HCT116 (cell line): ENCODE measurements around the gene OR11G2. TPM values are rescaled to one million over a fixed set of nuclear protein-coding genes. Genes with fewer than 3 reads are reported as not detected.

Experiments used
- ATAC-seq: fragments of 200-7000 bp; cut with Tn5 transposase; 2 replicates; pipeline ENCODE4 v1.9.1; 2020; ENCODE audit warnings: mild to moderate bottlenecking, moderate library complexity
- BruUV-seq: library from RNA; stranded (reverse); fragments of 400-500 nt; replicated peaks from 2 replicates; lab custom pipeline; 2021; lab: Mats Ljungman, UMichigan
- CTCF ChIA-PET: fragments of 300-600 bp; sonication (Branson Sonifier 250); formaldehyde crosslinking; loops from one replicate; lab custom pipeline; 2021; ENCODE audit warnings: antibody characterized with exemption; lab: Charles Lee
- POLR2A ChIA-PET: fragments of 300-600, 350-600 bp; sonication (Branson Sonifier 250); formaldehyde crosslinking; loops from one replicate; lab custom pipeline; 2021; ENCODE audit warnings: antibody characterized with exemption; lab: Charles Lee
- RAD21 ChIA-PET, 2 experiments: fragments of 300-600 bp; sonication (Branson Sonifier 250); formaldehyde crosslinking; loops; one replicate each; lab custom pipeline; 2023; ENCODE audit warnings: low total read pairs in 2 of 2; ENCODE audit not compliant: uncharacterized antibody in 2 of 2, unreplicated experiment in 2 of 2, low non-redundant PET in 1 of 2; lab: Charles Lee
- DNase-seq: peaks from one replicate; pipeline ENCODE4 v3.0.0-alpha.2; 2010; ENCODE audit warnings: low read depth, low spot score
- H2AFZ ChIP-seq: fragments of 200-600 bp; shearing (Covaris generic), sonication (generic); 2 replicates; pipeline ENCODE4 v1.6.1; 2017; ENCODE audit warnings: low read depth, mixed run types, mixed read lengths, antibody characterized with exemption, low read length; ENCODE audit not compliant: poor library complexity, severe bottlenecking
- H3K27ac ChIP-seq: 2 replicates; pipeline ENCODE4 v1.5.1; 2012; ENCODE audit warnings: low read depth, low read length
- H3K27me3 ChIP-seq: fragments of 200-600 bp; sonication (generic); 2 replicates; pipeline ENCODE4 v1.6.1; 2016; ENCODE audit warnings: mixed run types, low read length, mixed read lengths; ENCODE audit not compliant: insufficient read depth
- H3K36me3 ChIP-seq, 2 experiments: fragments of 200-500 bp in 1 of 2; fragments of 200-600 bp in 1 of 2; sonication (Bioruptor generic) in 1 of 2; sonication (generic) in 1 of 2; 2 replicates each; pipeline versions ENCODE4 v1.5.1 to v1.6.1; 2014 to 2016; ENCODE audit warnings: low read length in 2 of 2, inconsistent platforms in 1 of 2, mixed read lengths in 1 of 2, mixed run types in 1 of 2; ENCODE audit not compliant: insufficient read depth in 2 of 2, control insufficient read depth in 1 of 2
- H3K4me1 ChIP-seq, 2 experiments: fragments of 200-600 bp in 1 of 2; sonication (generic) in 1 of 2; 2 replicates each; pipeline versions ENCODE4 v1.5.1 to v1.6.1; 2012 to 2017; ENCODE audit warnings: low read length in 2 of 2, inconsistent platforms in 1 of 2, mild to moderate bottlenecking in 1 of 2, mixed read lengths in 1 of 2, mixed run types in 1 of 2, moderate library complexity in 1 of 2; ENCODE audit not compliant: insufficient read depth in 2 of 2, control insufficient read depth in 1 of 2
- H3K4me2 ChIP-seq: fragments of 200-600 bp; sonication (generic); 2 replicates; pipeline ENCODE4 v1.6.1; 2017; ENCODE audit warnings: mixed run types, low read length, mixed read lengths
- H3K4me3 ChIP-seq, 2 experiments: fragments of 200-600 bp in 1 of 2; sonication (generic) in 1 of 2; replicated peaks in 1 of 2; 2 replicates each; pipeline ENCODE4 v1.5.1; 2011 to 2016; ENCODE audit warnings: low read length in 2 of 2, control low read depth in 1 of 2, low read depth in 1 of 2, mild to moderate bottlenecking in 1 of 2, mixed read lengths in 1 of 2, mixed run types in 1 of 2
- H3K79me2 ChIP-seq: fragments of 200-600 bp; sonication (generic); 2 replicates; pipeline ENCODE4 v1.6.1; 2017; ENCODE audit warnings: mild to moderate bottlenecking, mixed run types, low read length, moderate library complexity, mixed read lengths; ENCODE audit not compliant: insufficient read depth
- H3K9ac ChIP-seq: fragments of 200-600 bp; sonication (generic); 2 replicates; pipeline ENCODE4 v1.6.1; 2016; ENCODE audit warnings: low read length, mixed read lengths
- H3K9me2 ChIP-seq: fragments of 200-600 bp; sonication (generic), shearing (Covaris generic); 2 replicates; pipeline ENCODE4 v1.6.1; 2017; ENCODE audit warnings: mixed run types, mild to moderate bottlenecking, moderate library complexity; ENCODE audit not compliant: insufficient read depth
- H3K9me3 ChIP-seq, 2 experiments: fragments of 200-500 bp in 1 of 2; fragments of 200-600 bp in 1 of 2; sonication (Bioruptor generic) in 1 of 2; sonication (generic) in 1 of 2; 2 replicates each; pipeline ENCODE4 v1.6.1; 2014 to 2017; ENCODE audit warnings: low read length in 2 of 2, mixed read lengths in 2 of 2, inconsistent platforms in 1 of 2, low read depth in 1 of 2, mild to moderate bottlenecking in 1 of 2, mixed run types in 1 of 2, moderate library complexity in 1 of 2; ENCODE audit not compliant: control insufficient read depth in 1 of 2, insufficient read depth in 1 of 2
- H4K20me1 ChIP-seq: fragments of 200-600 bp; sonication (generic), shearing (Covaris generic); 2 replicates; pipeline ENCODE4 v1.6.1; 2017; ENCODE audit warnings: mixed run types, mild to moderate bottlenecking, moderate library complexity; ENCODE audit not compliant: insufficient read depth
- CBX3 ChIP-seq: IDR thresholded peaks from 2 replicates; pipeline ENCODE4 v1.6.1; 2012; ENCODE audit warnings: low read depth
- CEBPB ChIP-seq: IDR thresholded peaks from 2 replicates; pipeline ENCODE4 v1.6.1; 2012; ENCODE audit warnings: low read depth
- CTCF ChIP-seq, 3 experiments: fragments of 200-600 bp in 1 of 3; sonication (generic) in 1 of 3; IDR thresholded peaks in 2 of 3; conservative IDR thresholded peaks in 1 of 3; 2 replicates each; pipeline ENCODE4 v1.5.1; 2012 to 2017; ENCODE audit warnings: low read depth in 2 of 3, low read length in 2 of 3, antibody characterized with exemption in 1 of 3, borderline replicate concordance in 1 of 3, control low read depth in 1 of 3, mild to moderate bottlenecking in 1 of 3, mixed read lengths in 1 of 3, mixed run types in 1 of 3, moderate library complexity in 1 of 3; ENCODE audit not compliant: insufficient read depth in 1 of 3
- EGR1 ChIP-seq: IDR thresholded peaks from 2 replicates; pipeline ENCODE4 v1.6.1; 2012; ENCODE audit warnings: low read depth
- EZH2 ChIP-seq: fragments of 200-600 bp; sonication (generic); IDR thresholded peaks from 2 replicates; pipeline ENCODE4 v1.6.1; 2017; ENCODE audit warnings: antibody characterized with exemption, mixed run types
- EZH2phosphoT487 ChIP-seq: fragments of 200-600 bp; IDR thresholded peaks from 2 replicates; pipeline ENCODE4 v1.6.1; 2018; ENCODE audit warnings: antibody characterized with exemption, borderline replicate concordance
- JUND ChIP-seq: IDR thresholded peaks from 2 replicates; pipeline ENCODE4 v1.6.1; 2012
- POLR2A ChIP-seq: IDR thresholded peaks from 2 replicates; pipeline ENCODE4 v1.7.0; 2011; ENCODE audit warnings: borderline replicate concordance; ENCODE audit not compliant: insufficient read depth, insufficient read length; ENCODE audit errors: extremely low read depth
- RAD21 ChIP-seq: IDR thresholded peaks from 2 replicates; pipeline ENCODE4 v1.6.1; 2012; ENCODE audit warnings: low read depth, mild to moderate bottlenecking
- SIN3A ChIP-seq: IDR thresholded peaks from 2 replicates; pipeline ENCODE4 v1.6.1; 2012; ENCODE audit warnings: low read depth
- SP1 ChIP-seq: IDR thresholded peaks from 2 replicates; pipeline ENCODE4 v1.6.1; 2012; ENCODE audit warnings: low read depth
- SRF ChIP-seq: IDR thresholded peaks from 2 replicates; pipeline ENCODE4 v1.6.1; 2012; ENCODE audit warnings: low read depth
- TCF7L2 ChIP-seq: IDR thresholded peaks from 2 replicates; pipeline ENCODE4 v1.7.0; 2011; ENCODE audit warnings: borderline replicate concordance, inconsistent platforms; ENCODE audit not compliant: insufficient read depth, insufficient read length; ENCODE audit errors: extremely low read depth
- YY1 ChIP-seq: IDR thresholded peaks from 2 replicates; pipeline ENCODE4 v1.6.1; 2011; ENCODE audit warnings: low read length, low read depth, moderate library complexity, mild to moderate bottlenecking; ENCODE audit not compliant: insufficient replicate concordance; ENCODE audit errors: extremely low read depth
- ZBTB33 ChIP-seq: IDR thresholded peaks from 2 replicates; pipeline ENCODE4 v1.6.1; 2011; ENCODE audit warnings: mild to moderate bottlenecking, low read length, moderate library complexity; ENCODE audit not compliant: insufficient replicate concordance; ENCODE audit errors: extremely low read depth
- ZFX ChIP-seq: fragments of 450-650 bp; IDR thresholded peaks from 2 replicates; pipeline ENCODE4 v1.6.1; 2017
- ZNF274 ChIP-seq: fragments of 200-500 bp; sonication (Bioruptor generic); IDR thresholded peaks from 2 replicates; pipeline ENCODE4 v1.6.1; 2014; ENCODE audit warnings: mild to moderate bottlenecking, low read depth, low read length, inconsistent platforms
- intact Hi-C: fragments of 100-400 bp; cut with micrococcal nuclease; formaldehyde crosslinking; loops from 2 replicates; pipeline ENCODE4 v1.10.0; 2022
- total RNA-seq: library from RNA; stranded (reverse); gene quantifications from one replicate; pipeline ENCODE4 v1.2.1, GENCODE V29; 2021; ENCODE audit not compliant: unreplicated experiment

The OR11G2 gene
- total RNA-seq, 1 experiment from 2014 or later: not detected

DNA sequence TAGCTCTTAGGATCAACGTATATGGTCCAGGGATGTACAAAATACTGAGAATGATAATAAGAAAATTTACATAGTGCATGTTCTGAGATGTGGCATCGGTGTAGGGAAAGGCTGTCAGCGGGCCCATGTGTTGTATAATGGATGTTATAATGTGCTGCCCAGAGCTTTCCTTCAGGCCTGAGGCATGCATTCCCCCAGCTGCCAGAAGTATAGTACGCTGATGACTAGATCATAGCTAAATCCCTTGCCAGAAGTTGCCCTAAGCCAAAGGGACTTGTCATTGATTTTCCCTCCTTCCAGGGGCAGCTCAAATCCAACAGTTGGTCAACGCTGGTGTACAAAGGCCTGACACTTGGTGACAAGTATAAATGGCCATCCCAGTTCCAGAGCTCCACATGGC lies 6.5 kb upstream of the OR11G2 start:
- TF ChIP-seq EZH2 (no peak), ZNF274 (no peak), RAD21 (no peak), YY1 (no peak), JUND (no peak), SIN3A (no peak), CTCF (IDR thresholded peaks at IDR 0.05 in 2 of 3, conservative IDR thresholded peaks at IDR 0.05 in 1 of 3; ENCODE audit: borderline replicate concordance in 1 of 3, insufficient read depth in 1 of 3, low read depth in 2 of 3, low read length in 2 of 3) (no peak), SRF (no peak), POLR2A (no peak), CBX3 (no peak), EZH2phosphoT487 (no peak), SP1 (no peak), ZFX (no peak), ZBTB33 (no peak), EGR1 (no peak), TCF7L2 (no peak), CEBPB (no peak)
- ATAC-seq: no peak
- Histone ChIP-seq H4K20me1 (no peaks in the 10 kb centered on the region), H3K9me2 (no peaks in the 10 kb centered on the region), H3K79me2 (no peaks in the 10 kb centered on the region), H3K27ac (no peak overlapping the region), H3K9me3 (no peaks in the 10 kb centered on the region), H3K27me3 (no peaks in the 10 kb centered on the region), H3K4me2 (no peak overlapping the region), H3K9ac (no peak overlapping the region), H3K4me3 (no peak overlapping the region), H3K4me1 (no peaks in the 10 kb centered on the region), H2AFZ (no peak overlapping the region), H3K36me3 (no peaks in the 10 kb centered on the region)
- ChIA-PET CTCF (no interaction called here), RAD21 (no interaction called here), POLR2A (no interaction called here)
- no TSS peak for BruUV-seq
- intact Hi-C loops: no loop called here
- no peak for DNase-seq
